HFFc6 (cell line): ENCODE results near the gene ACTN1. TPM values are rescaled to one million over a fixed set of nuclear protein-coding genes. Genes with fewer than 3 reads are reported as not detected.

Experiments
- DNase-seq: peaks from one replicate; pipeline ENCODE4 v3.0.0-alpha.2; 2018
- H3K27ac Mint-ChIP-seq: 2 replicates; pipeline ENCODE4 v1.8.0; 2020; ENCODE audit warnings: mild to moderate bottlenecking, mixed read lengths
- H3K27me3 Mint-ChIP-seq: 2 replicates; pipeline ENCODE4 v1.8.0; 2021; ENCODE audit warnings: mild to moderate bottlenecking, moderate library complexity, mixed read lengths; ENCODE audit not compliant: insufficient read depth
- H3K36me3 Mint-ChIP-seq: 2 replicates; pipeline ENCODE4 v1.8.0; 2021; ENCODE audit warnings: low read depth, mixed read lengths
- H3K4me1 Mint-ChIP-seq: 2 replicates; pipeline ENCODE4 v1.8.0; 2020; ENCODE audit warnings: low read depth, mixed read lengths
- H3K4me3 Mint-ChIP-seq: 2 replicates; pipeline ENCODE4 v1.8.0; 2020; ENCODE audit warnings: mild to moderate bottlenecking, moderate library complexity, mixed read lengths
- H3K9me3 Mint-ChIP-seq: 2 replicates; pipeline ENCODE4 v1.8.0; 2020; ENCODE audit warnings: mild to moderate bottlenecking, mixed read lengths
- total RNA-seq, 6 experiments: library from RNA; stranded (reverse); fragmentation: NEBNext Ultra II Directional; extraction: Animal tissue kit (Norgen Biotek cat#: 25700); gene quantifications; 2 replicates in 1 of 6; 3 replicates in 5 of 6; pipeline ENCODE4 v1.2.3, GENCODE V29; 2021
- TF ChIP-seq, protein P1 (sequence below): fragments of 200-600 bp; sonication (generic); IDR thresholded peaks from 2 replicates; pipeline ENCODE4 v1.5.0; 2021; ENCODE audit warnings: antibody characterized with exemption, mild to moderate bottlenecking

Gene ACTN1
- total RNA-seq, 6 experiments from 2014 or later: 749 to 847 (median 825) TPM

DNA sequence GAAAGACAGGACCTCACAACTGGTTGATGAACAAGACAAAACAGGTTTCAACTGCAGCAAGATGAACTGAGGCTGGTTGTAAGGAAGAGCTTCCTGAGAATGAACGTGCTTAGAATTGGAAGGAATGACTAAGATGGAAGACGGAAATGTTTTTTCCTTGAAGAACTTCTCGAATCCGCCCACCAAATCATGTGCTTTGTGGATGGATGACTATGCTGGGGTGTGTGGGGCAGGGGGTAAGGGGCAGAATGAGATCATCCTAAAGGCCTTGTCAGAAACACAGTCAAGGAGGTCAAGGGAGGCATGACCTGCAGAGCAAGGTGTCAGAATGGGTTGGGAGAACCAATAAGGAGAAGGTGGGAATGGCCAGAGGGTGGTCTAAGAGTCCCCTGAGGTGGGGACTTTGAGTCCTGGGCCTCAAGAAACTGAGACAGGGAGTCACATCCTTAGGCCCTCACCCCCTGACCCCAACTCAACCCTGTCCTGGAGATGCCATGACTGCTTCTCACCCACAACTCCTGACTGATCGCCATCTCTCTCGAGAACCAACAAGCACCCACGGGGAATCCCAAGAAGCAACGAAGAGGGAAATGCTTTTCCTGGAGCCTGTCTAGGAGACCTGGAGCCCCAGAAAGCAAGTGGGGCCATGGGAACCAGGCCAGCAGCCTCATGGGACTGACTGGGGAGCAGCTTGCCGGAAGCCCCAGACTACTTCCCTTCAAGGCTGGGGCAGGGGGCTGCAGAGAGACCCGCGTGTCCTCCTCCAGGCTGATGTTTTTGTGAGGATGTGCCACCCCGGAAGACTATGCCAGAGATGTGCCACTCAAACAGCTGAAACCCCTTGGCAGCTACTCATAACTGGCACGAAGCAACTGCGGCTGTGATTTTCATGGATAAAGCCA, 84.0 kb downstream of the ACTN1 start:
- TF ChIP-seq, protein P1, sequence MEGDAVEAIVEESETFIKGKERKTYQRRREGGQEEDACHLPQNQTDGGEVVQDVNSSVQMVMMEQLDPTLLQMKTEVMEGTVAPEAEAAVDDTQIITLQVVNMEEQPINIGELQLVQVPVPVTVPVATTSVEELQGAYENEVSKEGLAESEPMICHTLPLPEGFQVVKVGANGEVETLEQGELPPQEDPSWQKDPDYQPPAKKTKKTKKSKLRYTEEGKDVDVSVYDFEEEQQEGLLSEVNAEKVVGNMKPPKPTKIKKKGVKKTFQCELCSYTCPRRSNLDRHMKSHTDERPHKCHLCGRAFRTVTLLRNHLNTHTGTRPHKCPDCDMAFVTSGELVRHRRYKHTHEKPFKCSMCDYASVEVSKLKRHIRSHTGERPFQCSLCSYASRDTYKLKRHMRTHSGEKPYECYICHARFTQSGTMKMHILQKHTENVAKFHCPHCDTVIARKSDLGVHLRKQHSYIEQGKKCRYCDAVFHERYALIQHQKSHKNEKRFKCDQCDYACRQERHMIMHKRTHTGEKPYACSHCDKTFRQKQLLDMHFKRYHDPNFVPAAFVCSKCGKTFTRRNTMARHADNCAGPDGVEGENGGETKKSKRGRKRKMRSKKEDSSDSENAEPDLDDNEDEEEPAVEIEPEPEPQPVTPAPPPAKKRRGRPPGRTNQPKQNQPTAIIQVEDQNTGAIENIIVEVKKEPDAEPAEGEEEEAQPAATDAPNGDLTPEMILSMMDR: no peak
- peak overlapping the region; percentile 16 for H3K4me3 Mint-ChIP-seq
- DNase-seq: peak; percentile 56
- peaks cover 5% of the 10 kb centered on the region for H3K9me3 Mint-ChIP-seq
- H3K36me3 Mint-ChIP-seq: peaks cover 70% of the 10 kb centered on the region
- peaks cover 73% of the 10 kb centered on the region for H3K4me1 Mint-ChIP-seq
- peak overlapping the region; percentile 80 for H3K27ac Mint-ChIP-seq
- H3K27me3 Mint-ChIP-seq: peaks cover 65% of the 10 kb centered on the region

DNA sequence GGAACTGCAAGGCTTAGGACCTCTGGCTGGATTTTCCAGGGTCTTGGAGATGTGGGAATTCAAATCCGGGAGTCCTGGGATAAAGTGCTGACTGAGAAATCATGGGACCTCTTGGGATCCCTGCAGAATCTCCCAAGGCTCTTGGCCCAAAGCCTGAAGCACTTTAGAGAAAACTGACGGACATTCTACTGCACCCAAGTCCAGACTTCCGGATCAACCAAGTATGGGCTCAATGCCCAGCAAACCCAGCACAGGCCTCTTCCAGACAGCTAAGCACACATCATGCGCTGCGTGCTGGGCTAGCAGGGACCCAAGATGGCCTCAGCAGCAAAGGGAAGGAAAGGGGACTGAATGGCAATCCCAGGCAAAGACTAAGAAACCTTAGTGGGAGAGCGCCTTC, 85.0 kb downstream of the ACTN1 start:
- TF ChIP-seq, protein P1: no peak
- Mint-ChIP-seq H3K27me3 (peaks cover 62% of the 10 kb centered on the region), H3K9me3 (peaks cover 5% of the 10 kb centered on the region; the same call in 1 of the 2 replicates), H3K27ac (peak overlapping the region; percentile 80), H3K4me3 (peak overlapping the region; percentile 13; the same call in 1 of the 2 replicates), H3K4me1 (peaks cover 67% of the 10 kb centered on the region), H3K36me3 (peaks cover 75% of the 10 kb centered on the region)
- DNase-seq: no peak

DNA sequence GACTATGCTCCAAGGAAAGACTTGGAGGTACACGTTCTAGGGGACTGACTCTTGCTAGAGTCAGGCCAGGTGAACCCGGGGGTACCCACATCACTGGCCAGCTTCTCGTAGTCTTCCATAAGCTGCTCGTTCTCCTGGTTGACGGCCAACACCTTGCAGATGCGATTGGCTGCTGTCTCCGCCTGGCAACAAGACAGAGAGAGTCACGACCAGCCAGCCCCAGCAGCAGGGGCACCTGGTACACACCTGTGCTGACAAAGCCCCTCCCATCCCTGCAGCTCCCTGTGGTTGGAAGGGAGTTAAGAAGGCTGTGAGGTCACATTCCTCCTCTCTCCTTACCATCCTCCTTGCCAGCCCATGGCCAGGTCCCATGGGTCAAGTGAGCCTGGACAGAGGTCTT, 85.5 kb downstream of the ACTN1 start:
- no peak for DNase-seq
- Mint-ChIP-seq H3K27ac (peak overlapping the region; percentile 80), H3K4me1 (peaks cover 70% of the 10 kb centered on the region), H3K9me3 (peaks cover 5% of the 10 kb centered on the region; the same call in 1 of the 2 replicates), H3K27me3 (peaks cover 64% of the 10 kb centered on the region), H3K4me3 (no peak overlapping the region), H3K36me3 (peaks cover 80% of the 10 kb centered on the region)
- TF ChIP-seq, protein P1: no peak

DNA sequence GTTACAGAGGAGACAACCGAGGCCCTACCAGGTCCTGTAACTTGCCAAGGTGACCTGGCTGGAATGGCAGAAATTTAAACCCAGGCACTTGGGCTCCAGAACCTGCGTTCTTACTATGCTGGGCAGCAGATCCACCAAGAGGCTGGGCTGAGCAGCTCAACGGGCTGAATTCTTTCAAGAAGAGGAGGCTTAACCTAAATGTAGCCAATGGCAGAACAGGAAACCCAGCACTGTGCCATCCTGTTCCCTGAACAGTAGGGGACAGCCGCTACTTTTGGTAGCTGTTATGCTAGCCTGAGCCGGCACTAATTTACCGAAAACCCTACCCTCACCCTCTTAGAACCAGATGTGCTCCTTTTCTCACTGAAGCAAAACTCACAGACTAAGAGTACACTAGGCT, 86.1 kb downstream of the ACTN1 start:
- TF ChIP-seq, protein P1: no peak
- H3K9me3 Mint-ChIP-seq: peaks cover 5% of the 10 kb centered on the region; the same call in 1 of the 2 replicates
- no peak for DNase-seq
- H3K27ac Mint-ChIP-seq: peak overlapping the region; percentile 80
- peaks cover 67% of the 10 kb centered on the region for H3K4me1 Mint-ChIP-seq
- H3K36me3 Mint-ChIP-seq: peaks cover 81% of the 10 kb centered on the region
- H3K4me3 Mint-ChIP-seq: no peak overlapping the region
- H3K27me3 Mint-ChIP-seq: peaks cover 59% of the 10 kb centered on the region

DNA sequence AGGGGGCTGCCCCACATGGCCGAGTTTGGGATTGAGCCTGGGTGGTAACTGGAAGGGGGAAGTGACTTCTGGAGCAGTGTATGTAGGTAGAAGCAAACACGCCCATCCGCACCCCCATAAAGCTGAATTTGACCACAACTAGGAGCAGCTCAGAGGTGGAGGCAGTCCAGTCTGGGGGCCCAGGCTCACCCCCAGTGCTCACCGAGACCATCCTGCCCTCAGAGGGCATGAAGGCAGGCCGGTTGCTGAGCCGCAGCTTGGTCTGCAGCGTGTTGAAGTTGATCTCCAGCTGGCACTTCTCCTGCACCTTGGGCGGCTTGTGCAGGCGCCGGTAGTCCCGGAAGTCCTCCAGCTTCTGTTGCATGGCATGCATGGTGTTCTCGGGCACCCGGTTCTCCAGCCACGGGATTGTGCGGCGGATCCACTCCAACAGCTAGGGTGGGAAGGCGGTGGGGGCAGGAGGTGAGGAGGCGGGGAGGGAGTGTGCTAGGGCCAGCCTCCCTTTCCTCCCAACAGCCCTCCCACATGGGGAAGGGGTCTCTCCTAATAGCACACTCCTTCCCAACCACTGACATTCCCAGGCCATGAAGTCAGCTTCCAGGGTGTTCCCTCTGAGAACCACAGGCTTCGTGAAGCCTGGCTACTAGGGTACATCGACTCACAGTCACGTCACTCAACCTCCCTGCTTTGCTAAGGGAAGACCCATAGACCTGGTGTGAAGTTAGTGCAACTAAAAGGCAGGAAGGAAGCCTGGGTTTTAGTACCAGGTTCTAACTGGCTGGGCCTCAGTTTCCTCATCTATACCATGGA, 87.0 kb downstream of the ACTN1 start:
- DNase-seq: peak; percentile 30
- Mint-ChIP-seq H3K36me3 (peaks cover 81% of the 10 kb centered on the region), H3K27ac (peak overlapping the region; percentile 80), H3K4me1 (peaks cover 65% of the 10 kb centered on the region), H3K27me3 (peaks cover 52% of the 10 kb centered on the region), H3K4me3 (no peak overlapping the region), H3K9me3 (peaks cover 5% of the 10 kb centered on the region; the same call in 1 of the 2 replicates)
- TF ChIP-seq, protein P1: no peak
